ENCODE results near the gene AMIGO3.
A peak's percentile ranks its signal among the peaks of the same experiment; 100 is the strongest.
"Not testable (repeated sequence)": the region's sequence is repeated elsewhere in the genome, so short reads cannot be mapped to it uniquely, and the experiment has no call there.

AMIGO3 gene

GRCh38 chr3:49712631-49713317 lies 6.7 kb downstream of the AMIGO3 start:
- DNase-seq (ENCODE audit: low read depth in 1 of 2, low spot score in 1 of 2): no peak

- DNase-seq (ENCODE audit: low read depth in 1 of 2, low spot score in 1 of 2): no peak
These were observed 7.3 kb downstream of the AMIGO3 start for GRCh38 chr3:49712166-49712565.

GRCh38 chr3:49711489-49711888 lies 8.0 kb downstream of the AMIGO3 start:
- DNase-seq (ENCODE audit: low read depth in 1 of 2, low spot score in 1 of 2): no peak

- DNase-seq (ENCODE audit: low read depth in 1 of 2, low spot score in 1 of 2): no peak
These were observed 9.6 kb downstream of the AMIGO3 start for GRCh38 chr3:49709852-49710251.

- no peak for DNase-seq (ENCODE audit: low read depth in 1 of 2, low spot score in 1 of 2)
These were observed 12.4 kb downstream of the AMIGO3 start for GRCh38 chr3:49707113-49707480.

GRCh38 chr3:49706456-49707112 lies 12.9 kb downstream of the AMIGO3 start:
- no peak for DNase-seq (ENCODE audit: low read depth in 1 of 2, low spot score in 1 of 2)

GRCh38 chr3:49705390-49705960 lies 14.0 kb downstream of the AMIGO3 start:
- no peak for DNase-seq (ENCODE audit: low read depth in 1 of 2, low spot score in 1 of 2)

GRCh38 chr3:49704629-49705028 lies 14.9 kb downstream of the AMIGO3 start:
- DNase-seq (ENCODE audit: low read depth in 1 of 2, low spot score in 1 of 2): no peak

GRCh38 chr3:49703956-49704355 lies 15.5 kb downstream of the AMIGO3 start:
- no peak for DNase-seq (ENCODE audit: low read depth in 1 of 2, low spot score in 1 of 2)

GRCh38 chr3:49703443-49703927 lies 16.0 kb downstream of the AMIGO3 start:
- DNase-seq (ENCODE audit: low read depth in 1 of 2, low spot score in 1 of 2): peak in 1 of 2 donors; percentile 54

- DNase-seq (ENCODE audit: low read depth in 1 of 2, low spot score in 1 of 2): no peak
These were observed 16.8 kb downstream of the AMIGO3 start for GRCh38 chr3:49702672-49703071.

GRCh38 chr3:49701388-49702077 lies 18.0 kb downstream of the AMIGO3 start:
- DNase-seq (ENCODE audit: low read depth in 1 of 2, low spot score in 1 of 2): no peak

GRCh38 chr3:49700453-49701128 lies 18.9 kb downstream of the AMIGO3 start:
- DNase-seq (ENCODE audit: low read depth in 1 of 2, low spot score in 1 of 2): no peak

GRCh38 chr3:49700014-49700413 lies 19.5 kb downstream of the AMIGO3 start:
- no peak for DNase-seq (ENCODE audit: low read depth in 1 of 2, low spot score in 1 of 2)

GRCh38 chr3:49699281-49699979 lies 20.1 kb downstream of the AMIGO3 start:
- DNase-seq (ENCODE audit: low read depth in 1 of 2, low spot score in 1 of 2): no peak

- not testable (repeated sequence) for DNase-seq (ENCODE audit: low read depth in 1 of 2, low spot score in 1 of 2)
These were observed 24.0 kb downstream of the AMIGO3 start for GRCh38 chr3:49695350-49696015.

GRCh38 chr3:49694409-49695070 lies 24.9 kb downstream of the AMIGO3 start:
- DNase-seq (ENCODE audit: low read depth in 1 of 2, low spot score in 1 of 2): not testable (repeated sequence)

- not testable (repeated sequence) for DNase-seq (ENCODE audit: low read depth in 1 of 2, low spot score in 1 of 2)
These were observed 28.0 kb downstream of the AMIGO3 start for GRCh38 chr3:49691481-49691880.

GRCh38 chr3:49690856-49691255 lies 28.6 kb downstream of the AMIGO3 start:
- DNase-seq (ENCODE audit: low read depth in 1 of 2, low spot score in 1 of 2): not testable (repeated sequence)
